Small intestine (tissue), 7 donors: ENCODE data around the gene RARB. TPM values are rescaled to one million over a fixed set of nuclear protein-coding genes. Genes with fewer than 3 reads are reported as not detected.

Experiments used
- DNase-seq, 2 donors: peaks; one replicate each; pipeline versions ENCODE4 v3.0.0 to v3.0.0-alpha.2; 2013
- FAIRE-seq: peaks from 2 replicates; lab custom pipeline; 2012; peaks lifted over from hg19 to GRCh38; lab: Jason Lieb, UNC
- H3K27ac ChIP-seq, 3 donors: one replicate each; pipeline ENCODE4 v1.5.1; 2013; ENCODE audit warnings: low read length in 2 of 3, mild to moderate bottlenecking in 2 of 3, control low read depth in 1 of 3, inconsistent platforms in 1 of 3, low read depth in 1 of 3, moderate library complexity in 1 of 3
- H3K27me3 ChIP-seq, 3 donors: one replicate each; pipeline ENCODE4 v1.6.1; 2013; ENCODE audit warnings: low read length in 3 of 3, inconsistent platforms in 1 of 3; ENCODE audit not compliant: control insufficient read depth in 3 of 3, insufficient read depth in 3 of 3
- H3K36me3 ChIP-seq, 3 donors: one replicate each; pipeline ENCODE4 v1.6.1; 2013; ENCODE audit warnings: low read length in 3 of 3, inconsistent platforms in 1 of 3, low read depth in 1 of 3, mild to moderate bottlenecking in 1 of 3, moderate library complexity in 1 of 3; ENCODE audit not compliant: control insufficient read depth in 3 of 3, insufficient read depth in 2 of 3
- H3K4me1 ChIP-seq, 3 donors: one replicate each; pipeline ENCODE4 v1.6.1; 2013; ENCODE audit warnings: low read length in 2 of 3, inconsistent platforms in 1 of 3, low read depth in 1 of 3, mild to moderate bottlenecking in 1 of 3, moderate library complexity in 1 of 3; ENCODE audit not compliant: control insufficient read depth in 3 of 3, insufficient read depth in 2 of 3
- H3K4me3 ChIP-seq, 3 donors: one replicate each; pipeline ENCODE4 v1.5.1; 2013; ENCODE audit warnings: low read length in 3 of 3, control low read depth in 1 of 3, inconsistent platforms in 1 of 3, low read depth in 1 of 3, mild to moderate bottlenecking in 1 of 3, moderate library complexity in 1 of 3
- H3K9me3 ChIP-seq, 2 donors: one replicate each; pipeline ENCODE4 v1.6.1; 2013; ENCODE audit warnings: low read depth in 1 of 2, low read length in 1 of 2; ENCODE audit not compliant: control insufficient read depth in 2 of 2, insufficient read depth in 1 of 2
- WGBS, 3 donors: extraction: QIAGEN DNeasy Blood & Tissue Kit; methylation state at CpG; one replicate each; pipeline ENCODE4 v1.1.7; 2013; 5-methylcytosine and 5-hydroxymethylcytosine counted together
- polyA plus RNA-seq, 4 donors: library from polyadenylated mRNA; stranded (reverse) in 3 of 4; unstranded in 1 of 4; fragments of 200-250 nt in 3 of 4; fragments of 120-200 nt in 1 of 4; gene quantifications; one replicate each; pipeline versions ENCODE4 v1.2.1 to v1.2.3, GENCODE V29; 2013
- donor health status: healthy with polysubstance abuse.
- donor health status: control.
- donor health status: control.
- donor health status: Bipolar disorder and iron deficiency.
- donor health status: healthy.

RARB gene
- polyA plus RNA-seq, 4 donors, result 0.27 to 9.0 (median 0.89) TPM

GRCh38 chr3:25508901-25509300 lies 80.8 kb downstream of the RARB start:
- Histone ChIP-seq H3K4me3 (no peak overlapping the region), H3K36me3 (peaks cover 0 to 7% (median 0%) of the 10 kb centered on the region in 3 donors), H3K27ac (no peak overlapping the region), H3K9me3 (no peaks in the 10 kb centered on the region), H3K4me1 (no peaks in the 10 kb centered on the region), H3K27me3 (no peaks in the 10 kb centered on the region)
- DNase-seq (no peak), FAIRE-seq (no peak)
- 59 to 82% (median 69%) methylated on average over 4 of the region's 4 CpGs for WGBS, 3 donors

GRCh38 chr3:25510797-25511196 lies 82.7 kb downstream of the RARB start:
- H3K27me3 ChIP-seq, result no peaks in the 10 kb centered on the region
- WGBS, 3 donors, result 85 to 98% (median 97%) methylated on average over 2 of the region's 2 CpGs
- H3K9me3 ChIP-seq, result no peaks in the 10 kb centered on the region
- DNase-seq (no peak), FAIRE-seq (no peak)
- peaks cover 0 to 7% (median 0%) of the 10 kb centered on the region in 3 donors for H3K36me3 ChIP-seq
- no peaks in the 10 kb centered on the region for H3K4me1 ChIP-seq
- no peak overlapping the region for H3K4me3 ChIP-seq
- no peak overlapping the region for H3K27ac ChIP-seq

GRCh38 chr3:25511972-25512721 lies 84.1 kb downstream of the RARB start:
- Histone ChIP-seq H3K27me3 (no peaks in the 10 kb centered on the region), H3K4me3 (no peak overlapping the region), H3K4me1 (no peaks in the 10 kb centered on the region), H3K27ac (no peak overlapping the region), H3K36me3 (peaks cover 0 to 2% (median 0%) of the 10 kb centered on the region in 3 donors), H3K9me3 (no peaks in the 10 kb centered on the region)
- FAIRE-seq (no peak), DNase-seq (no peak)
- 92 to 95% (median 95%) methylated on average over 10 of the region's 10 CpGs for WGBS, 3 donors

GRCh38 chr3:25513642-25514266 lies 85.7 kb downstream of the RARB start:
- Histone ChIP-seq H3K27ac (no peak overlapping the region), H3K36me3 (peaks cover 0 to 2% (median 0%) of the 10 kb centered on the region in 3 donors), H3K9me3 (no peaks in the 10 kb centered on the region), H3K4me3 (no peak overlapping the region), H3K4me1 (no peaks in the 10 kb centered on the region), H3K27me3 (no peaks in the 10 kb centered on the region)
- WGBS, 3 donors, result 68 to 79% (median 76%) methylated on average over 3 of the region's 3 CpGs
- no peak for FAIRE-seq
- no peak for DNase-seq

GRCh38 chr3:25515171-25515570 lies 87.1 kb downstream of the RARB start:
- no peaks in the 10 kb centered on the region for H3K4me1 ChIP-seq
- FAIRE-seq (no peak), DNase-seq (no peak)
- H3K9me3 ChIP-seq, result no peaks in the 10 kb centered on the region
- H3K4me3 ChIP-seq, result no peak overlapping the region
- no peak overlapping the region for H3K27ac ChIP-seq
- no peaks in the 10 kb centered on the region for H3K27me3 ChIP-seq
- H3K36me3 ChIP-seq, result no peaks in the 10 kb centered on the region

GRCh38 chr3:25520926-25521559 lies 93.0 kb downstream of the RARB start:
- Histone ChIP-seq H3K9me3 (no peaks in the 10 kb centered on the region), H3K4me3 (no peak overlapping the region), H3K4me1 (no peaks in the 10 kb centered on the region), H3K27me3 (no peaks in the 10 kb centered on the region), H3K27ac (no peak overlapping the region), H3K36me3 (no peaks in the 10 kb centered on the region)
- DNase-seq (no peak), FAIRE-seq (no peak)
- WGBS, 3 donors, result 82 to 90% (median 85%) methylated on average over 8 of the region's 8 CpGs

GRCh38 chr3:25527336-25527735 lies 99.3 kb downstream of the RARB start:
- Histone ChIP-seq H3K4me3 (no peak overlapping the region), H3K9me3 (peaks cover 0 to 4% of the 10 kb centered on the region in 2 donors), H3K27me3 (no peaks in the 10 kb centered on the region), H3K4me1 (no peaks in the 10 kb centered on the region), H3K36me3 (no peaks in the 10 kb centered on the region), H3K27ac (no peak overlapping the region)
- FAIRE-seq, result no peak
- 52 to 79% (median 57%) methylated on average over 3 of the region's 3 CpGs for WGBS, 3 donors
- DNase-seq, result no peak

GRCh38 chr3:25527801-25528200 lies 99.7 kb downstream of the RARB start:
- H3K36me3 ChIP-seq, result no peaks in the 10 kb centered on the region
- H3K27ac ChIP-seq, result no peak overlapping the region
- FAIRE-seq, result no peak
- 65 to 77% (median 66%) methylated on average over 4 of the region's 4 CpGs for WGBS, 3 donors
- peaks cover 0 to 8% of the 10 kb centered on the region in 2 donors for H3K9me3 ChIP-seq
- H3K4me1 ChIP-seq, result no peaks in the 10 kb centered on the region
- DNase-seq, result no peak
- no peaks in the 10 kb centered on the region for H3K27me3 ChIP-seq
- H3K4me3 ChIP-seq, result no peak overlapping the region
